ENCODE results near the gene TMCO6.
A peak's percentile ranks its signal among the peaks of the same experiment; 100 is the strongest.
"Not testable (repeated sequence)": the region's sequence is repeated elsewhere in the genome, so short reads cannot be mapped to it uniquely, and the experiment has no call there.

Gene TMCO6

DNA sequence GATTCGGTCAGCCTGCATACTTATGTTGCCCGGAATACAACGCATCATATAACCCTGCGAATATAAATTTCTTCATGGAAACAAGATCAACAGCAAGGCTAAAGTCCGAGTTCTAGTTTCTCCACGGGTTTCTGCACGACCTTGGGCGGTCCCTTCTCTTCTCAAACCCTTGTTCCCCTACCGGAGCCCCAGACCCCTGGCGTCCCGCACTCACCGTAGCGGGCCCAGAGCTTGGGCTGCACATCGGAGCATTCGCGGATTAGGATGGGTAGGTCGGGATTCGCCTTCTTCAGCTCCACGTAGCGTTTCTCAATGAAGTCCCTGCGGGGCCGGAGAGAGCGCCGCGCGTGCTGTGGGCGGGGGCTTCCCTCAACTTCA, 7.8 kb downstream of the TMCO6 start:
- Histone ChIP-seq H3K27me3 (ENCODE audit: insufficient read depth, poor library complexity, severe bottlenecking) (no peaks in the 10 kb centered on the region), H3K4me1 (ENCODE audit: insufficient read depth, poor library complexity, severe bottlenecking) (peaks cover 4% of the 10 kb centered on the region), H3K36me3 (ENCODE audit: low read depth) (peaks cover 71% of the 10 kb centered on the region), H3K9me3 (ENCODE audit: severe bottlenecking) (no peaks in the 10 kb centered on the region), H3K4me3 (ENCODE audit: severe bottlenecking) (peak overlapping the region; percentile 58), H3K27ac (ENCODE audit: poor library complexity, severe bottlenecking) (peak overlapping the region; percentile 15)
- no peak for DNase-seq (ENCODE audit: low spot score)
- TF ChIP-seq, protein P1, sequence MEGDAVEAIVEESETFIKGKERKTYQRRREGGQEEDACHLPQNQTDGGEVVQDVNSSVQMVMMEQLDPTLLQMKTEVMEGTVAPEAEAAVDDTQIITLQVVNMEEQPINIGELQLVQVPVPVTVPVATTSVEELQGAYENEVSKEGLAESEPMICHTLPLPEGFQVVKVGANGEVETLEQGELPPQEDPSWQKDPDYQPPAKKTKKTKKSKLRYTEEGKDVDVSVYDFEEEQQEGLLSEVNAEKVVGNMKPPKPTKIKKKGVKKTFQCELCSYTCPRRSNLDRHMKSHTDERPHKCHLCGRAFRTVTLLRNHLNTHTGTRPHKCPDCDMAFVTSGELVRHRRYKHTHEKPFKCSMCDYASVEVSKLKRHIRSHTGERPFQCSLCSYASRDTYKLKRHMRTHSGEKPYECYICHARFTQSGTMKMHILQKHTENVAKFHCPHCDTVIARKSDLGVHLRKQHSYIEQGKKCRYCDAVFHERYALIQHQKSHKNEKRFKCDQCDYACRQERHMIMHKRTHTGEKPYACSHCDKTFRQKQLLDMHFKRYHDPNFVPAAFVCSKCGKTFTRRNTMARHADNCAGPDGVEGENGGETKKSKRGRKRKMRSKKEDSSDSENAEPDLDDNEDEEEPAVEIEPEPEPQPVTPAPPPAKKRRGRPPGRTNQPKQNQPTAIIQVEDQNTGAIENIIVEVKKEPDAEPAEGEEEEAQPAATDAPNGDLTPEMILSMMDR (IDR thresholded peaks at IDR 0.05; ENCODE audit: poor library complexity, severe bottlenecking) = no peak
- peak; percentile 17 for ATAC-seq (ENCODE audit: low read depth)

GRCh38 chr5:140658870-140659269, 19.6 kb downstream of the TMCO6 start:
- no peak overlapping the region for H3K4me3 ChIP-seq (ENCODE audit: severe bottlenecking)
- no peaks in the 10 kb centered on the region for H3K4me1 ChIP-seq (ENCODE audit: insufficient read depth, poor library complexity, severe bottlenecking)
- peaks cover 95% of the 10 kb centered on the region for H3K36me3 ChIP-seq (ENCODE audit: low read depth)
- H3K27ac ChIP-seq (ENCODE audit: poor library complexity, severe bottlenecking) = no peak overlapping the region
- H3K9me3 ChIP-seq (ENCODE audit: severe bottlenecking) = no peaks in the 10 kb centered on the region
- H3K27me3 ChIP-seq (ENCODE audit: insufficient read depth, poor library complexity, severe bottlenecking) = no peaks in the 10 kb centered on the region
- no peak for DNase-seq (ENCODE audit: low spot score)
- ATAC-seq (ENCODE audit: low read depth) = no peak
- TF ChIP-seq, protein P1 (IDR thresholded peaks at IDR 0.05; ENCODE audit: poor library complexity, severe bottlenecking) = no peak

DNA sequence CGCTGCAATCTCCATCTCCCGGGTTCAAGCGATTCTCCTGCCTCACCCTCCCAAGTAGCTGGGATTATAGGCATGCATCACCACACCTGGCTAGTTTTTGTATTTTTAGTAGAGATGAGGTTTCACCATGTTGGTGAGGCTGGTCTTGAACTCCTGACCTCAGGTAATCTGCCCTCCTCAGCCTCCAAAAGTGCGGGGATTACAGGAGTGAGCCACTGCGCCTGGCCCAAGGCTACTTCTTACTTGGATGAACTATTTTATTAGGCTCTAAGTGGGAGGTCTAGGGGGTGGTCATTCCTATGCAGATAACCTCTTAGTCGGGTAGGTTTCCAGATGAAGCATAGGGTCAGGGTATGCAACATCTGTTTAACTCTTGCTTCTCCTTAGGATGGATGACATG, 21.1 kb downstream of the TMCO6 start:
- not testable (repeated sequence) for ATAC-seq (ENCODE audit: low read depth); H3K4me1 ChIP-seq (ENCODE audit: insufficient read depth, poor library complexity, severe bottlenecking); H3K9me3 ChIP-seq (ENCODE audit: severe bottlenecking); H3K4me3 ChIP-seq (ENCODE audit: severe bottlenecking); H3K27me3 ChIP-seq (ENCODE audit: insufficient read depth, poor library complexity, severe bottlenecking); H3K27ac ChIP-seq (ENCODE audit: poor library complexity, severe bottlenecking); DNase-seq (ENCODE audit: low spot score)
- H3K36me3 ChIP-seq (ENCODE audit: low read depth) = peaks cover 83% of the 10 kb centered on the region

GRCh38 chr5:140664030-140664358, 24.7 kb downstream of the TMCO6 start:
- no peak for DNase-seq (ENCODE audit: low spot score)
- TF ChIP-seq, protein P1 (IDR thresholded peaks at IDR 0.05; ENCODE audit: poor library complexity, severe bottlenecking) = no peak
- Histone ChIP-seq H3K27me3 (ENCODE audit: insufficient read depth, poor library complexity, severe bottlenecking) (no peaks in the 10 kb centered on the region), H3K4me3 (ENCODE audit: severe bottlenecking) (peak overlapping the region; percentile 90), H3K4me1 (ENCODE audit: insufficient read depth, poor library complexity, severe bottlenecking) (peaks cover 10% of the 10 kb centered on the region), H3K36me3 (ENCODE audit: low read depth) (peaks cover 78% of the 10 kb centered on the region), H3K9me3 (ENCODE audit: severe bottlenecking) (no peaks in the 10 kb centered on the region), H3K27ac (ENCODE audit: poor library complexity, severe bottlenecking) (peak overlapping the region; percentile 62)
- ATAC-seq (ENCODE audit: low read depth) = no peak

- ATAC-seq (ENCODE audit: low read depth) (peak; percentile 98), DNase-seq (ENCODE audit: low spot score) (peak; percentile 99)
- H3K27ac ChIP-seq (ENCODE audit: poor library complexity, severe bottlenecking) = peak within 1 kb of the TSS; percentile 62
- peaks cover 78% of the 10 kb centered on the region for H3K36me3 ChIP-seq (ENCODE audit: low read depth)
- peaks cover 10% of the 10 kb centered on the region for H3K4me1 ChIP-seq (ENCODE audit: insufficient read depth, poor library complexity, severe bottlenecking)
- no peaks in the 10 kb centered on the region for H3K27me3 ChIP-seq (ENCODE audit: insufficient read depth, poor library complexity, severe bottlenecking)
- no peaks in the 10 kb centered on the region for H3K9me3 ChIP-seq (ENCODE audit: severe bottlenecking)
- peak within 1 kb of the TSS; percentile 90 for H3K4me3 ChIP-seq (ENCODE audit: severe bottlenecking)
- TF ChIP-seq, protein P1 (IDR thresholded peaks at IDR 0.05; ENCODE audit: poor library complexity, severe bottlenecking) = no peak
These were observed 25.3 kb downstream of the TMCO6 start, which contains the start of gene WDR55 for GRCh38 chr5:140664359-140665119. TSS of gene WDR55 (plus strand) at chr5:140664904. CDS start at chr5:140664913, 9 bp downstream.

DNA sequence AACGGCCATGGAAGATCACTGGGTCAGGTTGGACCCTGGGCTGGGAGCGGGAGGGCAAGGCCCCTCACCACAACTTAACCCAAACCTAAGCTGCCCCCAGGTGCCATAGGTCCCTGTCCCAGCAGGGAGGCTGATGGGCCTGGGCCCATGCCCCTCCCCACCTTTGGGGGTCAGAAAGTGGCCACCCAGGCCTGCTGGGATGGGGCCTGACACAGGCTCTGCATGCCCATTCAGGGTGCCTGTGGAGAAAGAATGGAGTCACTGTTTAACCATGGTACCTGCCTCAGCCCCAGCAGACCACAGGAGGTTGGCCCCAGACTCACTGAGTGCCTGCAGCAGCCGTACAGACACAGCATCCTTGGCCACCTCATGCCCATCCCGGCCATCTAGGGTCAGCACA, 31.8 kb downstream of the TMCO6 start:
- peaks cover 84% of the 10 kb centered on the region for H3K36me3 ChIP-seq (ENCODE audit: low read depth)
- H3K27me3 ChIP-seq (ENCODE audit: insufficient read depth, poor library complexity, severe bottlenecking); H3K9me3 ChIP-seq (ENCODE audit: severe bottlenecking); H3K4me3 ChIP-seq (ENCODE audit: severe bottlenecking); H3K27ac ChIP-seq (ENCODE audit: poor library complexity, severe bottlenecking); H3K4me1 ChIP-seq (ENCODE audit: insufficient read depth, poor library complexity, severe bottlenecking); DNase-seq (ENCODE audit: low spot score): not testable (repeated sequence)
- ATAC-seq (ENCODE audit: low read depth) = peak; percentile 7; the same call in 1 of the 3 replicates

Data from RWPE2 (cell line).